ENCODE measurements around the gene RNF113B.

The RNF113B gene

GRCh38 chr13:98182589-98182988 lies 5.5 kb upstream of the RNF113B start:
- TF ChIP-seq CTCF (IDR thresholded peaks at IDR 0.05): no peak

GRCh38 chr13:98182153-98182552 lies 5.1 kb upstream of the RNF113B start:
- no peak for TF ChIP-seq CTCF (IDR thresholded peaks at IDR 0.05)

- TF ChIP-seq CTCF (IDR thresholded peaks at IDR 0.05): no peak
Measured at GRCh38 chr13:98181111-98181815, 4.2 kb upstream of the RNF113B start.

GRCh38 chr13:98180092-98180491 lies 3.0 kb upstream of the RNF113B start:
- TF ChIP-seq CTCF (IDR thresholded peaks at IDR 0.05): no peak

- TF ChIP-seq CTCF (IDR thresholded peaks at IDR 0.05): no peak
Measured at GRCh38 chr13:98175823-98176222, 1.2 kb downstream of the RNF113B start.

GRCh38 chr13:98175043-98175442 lies 2.0 kb downstream of the RNF113B start:
- TF ChIP-seq CTCF (IDR thresholded peaks at IDR 0.05): no peak

GRCh38 chr13:98174307-98174706 lies 2.8 kb downstream of the RNF113B start:
- no peak for TF ChIP-seq CTCF (IDR thresholded peaks at IDR 0.05)

Measured in LNCAP (cell line).